Activated naive CD4-positive, alpha-beta T cell treated with anti-CD3 and anti-CD28 coated beads, Interleukin-2, amount 50 U/mL, for 16 hours (primary cell): ENCODE data around the gene GTF2H4.
"Not testable (repeated sequence)": the region's sequence is repeated elsewhere in the genome, so short reads cannot be mapped to it uniquely, and the experiment has no call there.

Experiments
- DNase-seq: peaks from one replicate; pipeline ENCODE4 v3.0.0-alpha.2; 2020

The GTF2H4 gene

GRCh38 chr6:30895343-30895742, 12.7 kb upstream of the GTF2H4 start:
- no peak for DNase-seq

- DNase-seq, result no peak
These were observed 11.5 kb upstream of the GTF2H4 start for GRCh38 chr6:30896541-30896940.

DNA sequence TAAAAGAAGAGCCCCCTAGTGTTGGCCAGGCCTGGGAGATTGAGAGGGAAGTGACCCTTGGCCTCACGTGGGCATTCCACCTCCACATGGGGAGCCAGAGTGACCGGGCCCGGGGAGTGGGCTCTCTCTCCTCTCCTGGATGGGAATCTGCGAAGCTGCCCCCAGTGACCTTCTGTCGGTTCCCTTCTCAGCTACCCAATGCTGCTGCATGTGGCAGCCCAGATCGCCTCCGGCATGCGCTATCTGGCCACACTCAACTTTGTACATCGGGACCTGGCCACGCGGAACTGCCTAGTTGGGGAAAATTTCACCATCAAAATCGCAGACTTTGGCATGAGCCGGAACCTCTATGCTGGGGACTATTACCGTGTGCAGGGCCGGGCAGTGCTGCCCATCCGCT, 10.1 kb upstream of the GTF2H4 start:
- no peak for DNase-seq

GRCh38 chr6:30898750-30899360, 9.2 kb upstream of the GTF2H4 start:
- DNase-seq, result no peak

DNA sequence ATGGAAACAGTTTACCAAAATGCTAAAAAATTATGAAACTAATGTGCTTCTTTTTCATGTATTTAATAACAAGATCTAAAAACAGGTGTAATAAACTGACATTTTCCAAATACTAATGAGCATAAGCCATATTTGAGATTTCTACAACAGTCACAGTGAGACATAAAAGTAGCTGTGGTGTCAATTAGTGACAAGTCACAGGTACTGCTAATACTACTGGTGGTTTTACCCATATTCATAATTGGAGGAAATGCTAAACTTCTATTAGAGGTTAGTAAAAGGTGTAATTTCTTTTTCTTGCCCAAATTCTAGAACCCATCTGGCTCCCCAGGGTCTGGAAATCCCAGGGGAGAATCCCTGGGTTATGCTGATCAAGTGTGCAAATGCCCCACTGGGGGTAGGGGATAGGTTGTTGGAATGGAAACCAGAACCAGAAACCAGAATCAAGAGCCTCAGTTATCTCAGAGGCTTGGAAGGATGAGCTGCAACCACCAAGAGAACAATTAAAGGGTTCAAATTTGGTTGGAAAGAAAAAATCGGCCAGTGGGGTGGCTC, 7.1 kb upstream of the GTF2H4 start:
- DNase-seq, result no peak

DNA sequence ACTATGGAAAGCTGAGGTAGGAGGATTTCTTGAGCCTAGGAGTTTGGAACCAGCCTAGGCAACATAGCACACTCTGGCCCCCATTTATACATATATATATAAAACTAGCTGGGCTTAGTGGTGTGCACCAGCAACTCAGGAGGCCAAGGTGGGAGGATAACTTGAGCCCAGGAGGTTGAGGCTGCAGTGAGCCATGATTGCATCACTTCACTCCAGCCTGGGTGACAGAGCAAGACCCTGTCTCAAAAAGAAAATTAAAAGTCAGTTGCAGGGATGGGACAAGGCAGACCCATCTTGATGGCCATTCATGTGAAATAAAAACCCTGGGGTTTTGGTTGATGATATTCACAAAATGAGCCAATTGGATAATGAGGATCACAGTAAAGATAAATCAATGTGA, 6.6 kb upstream of the GTF2H4 start:
- DNase-seq, result no peak

DNA sequence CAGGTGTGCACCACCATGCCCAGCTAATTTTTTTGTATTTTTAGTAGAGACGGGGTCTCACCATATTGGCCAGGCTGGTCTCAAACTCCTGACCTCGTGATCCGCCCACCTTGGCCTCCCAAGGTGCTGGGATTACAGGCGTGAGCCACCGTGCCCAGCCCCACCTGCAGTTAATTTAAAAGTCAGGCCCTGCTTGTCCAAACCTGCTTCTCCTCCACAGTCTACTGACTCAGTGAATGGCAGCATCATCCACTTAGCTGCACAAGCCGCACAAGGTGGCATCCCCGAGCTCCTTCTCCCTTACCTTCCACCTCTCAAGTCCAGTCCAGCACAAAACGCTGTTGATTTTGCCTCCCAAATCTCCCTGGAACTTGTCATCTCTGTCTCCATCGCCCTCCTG, 5.8 kb upstream of the GTF2H4 start:
- not testable (repeated sequence) for DNase-seq

DNA sequence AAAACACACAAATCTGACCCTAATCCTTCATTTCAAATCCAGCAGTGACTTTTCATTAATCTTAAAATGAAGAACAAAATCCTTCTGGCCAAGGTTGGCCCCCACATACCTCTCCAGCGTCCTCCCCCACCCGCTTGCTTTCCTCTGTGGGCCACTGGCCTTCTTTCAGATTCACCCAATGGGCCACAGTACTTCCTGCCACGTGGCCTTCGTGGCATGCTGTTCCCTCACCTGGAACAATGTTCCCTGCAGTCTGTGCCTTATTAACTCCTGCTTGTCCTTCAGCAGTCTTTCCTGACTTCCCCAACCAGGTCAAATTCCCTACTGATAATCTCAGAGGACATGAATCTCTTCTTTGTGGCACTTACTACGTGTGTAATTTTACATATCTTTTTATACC, 5.3 kb upstream of the GTF2H4 start:
- no peak for DNase-seq

GRCh38 chr6:30903236-30903635, 4.8 kb upstream of the GTF2H4 start:
- no peak for DNase-seq

DNA sequence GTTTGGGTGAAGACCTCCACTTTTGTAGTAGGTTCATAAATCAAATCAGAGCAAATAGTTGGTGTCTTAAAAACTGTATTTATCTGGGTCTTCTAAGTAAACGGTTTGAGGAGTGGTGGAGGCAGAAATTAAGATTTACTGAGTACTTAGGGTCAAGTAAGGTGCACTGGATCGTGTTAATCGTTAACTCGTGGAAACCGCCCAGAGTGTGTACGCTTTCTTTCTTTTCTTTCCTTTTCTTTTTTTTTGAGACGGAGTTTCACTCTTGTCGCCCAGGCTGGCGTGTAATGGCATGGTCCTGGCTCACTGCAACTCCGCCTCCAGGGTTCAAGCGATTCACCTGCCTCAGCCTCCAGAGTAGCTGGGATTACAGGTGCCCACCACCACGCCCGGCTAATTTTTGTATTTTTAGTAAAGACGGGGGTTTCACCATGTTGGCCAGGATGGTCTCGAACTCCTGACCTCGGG, 683 bp upstream of the GTF2H4 start:
- not testable (repeated sequence) for DNase-seq

DNA sequence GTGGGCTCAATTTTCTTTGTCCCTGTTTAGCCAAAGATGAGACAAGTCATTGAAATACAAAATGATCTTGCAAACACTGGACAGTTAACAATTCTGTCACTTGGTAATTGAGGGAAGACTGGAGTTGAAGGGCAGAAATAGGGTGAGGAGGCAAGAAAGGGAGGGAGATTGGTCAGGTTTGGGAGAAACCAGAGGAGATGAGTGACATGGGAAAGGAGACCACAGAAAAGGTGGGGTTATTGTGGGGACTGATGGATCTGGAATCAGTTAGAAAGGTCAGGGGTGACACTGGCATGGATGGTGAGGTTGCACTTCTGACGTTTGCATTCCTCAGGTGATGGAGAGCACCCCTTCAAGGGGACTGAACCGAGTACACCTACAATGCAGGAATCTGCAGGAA, 693 bp downstream of the GTF2H4 start:
- DNase-seq, result no peak

DNA sequence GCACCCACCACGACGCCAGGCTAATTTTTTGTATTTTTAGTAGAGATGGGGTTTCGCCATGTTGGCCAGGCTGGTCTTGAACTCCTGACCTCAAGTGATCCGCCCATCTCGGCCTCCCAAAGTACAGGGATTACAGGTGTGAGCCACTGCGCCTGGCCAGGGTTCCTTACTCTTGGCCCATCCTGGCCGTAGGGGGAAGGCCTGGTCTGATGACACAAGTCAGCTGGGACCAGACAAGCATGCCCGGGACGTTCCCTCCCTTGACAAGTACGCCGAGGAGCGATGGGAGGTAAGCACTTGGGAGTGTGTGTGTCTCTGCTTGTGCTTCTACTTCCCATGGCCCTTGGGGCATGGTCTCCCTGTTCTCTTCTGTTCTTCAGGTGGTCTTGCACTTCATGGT, 2.5 kb downstream of the GTF2H4 start:
- not testable (repeated sequence) for DNase-seq

DNA sequence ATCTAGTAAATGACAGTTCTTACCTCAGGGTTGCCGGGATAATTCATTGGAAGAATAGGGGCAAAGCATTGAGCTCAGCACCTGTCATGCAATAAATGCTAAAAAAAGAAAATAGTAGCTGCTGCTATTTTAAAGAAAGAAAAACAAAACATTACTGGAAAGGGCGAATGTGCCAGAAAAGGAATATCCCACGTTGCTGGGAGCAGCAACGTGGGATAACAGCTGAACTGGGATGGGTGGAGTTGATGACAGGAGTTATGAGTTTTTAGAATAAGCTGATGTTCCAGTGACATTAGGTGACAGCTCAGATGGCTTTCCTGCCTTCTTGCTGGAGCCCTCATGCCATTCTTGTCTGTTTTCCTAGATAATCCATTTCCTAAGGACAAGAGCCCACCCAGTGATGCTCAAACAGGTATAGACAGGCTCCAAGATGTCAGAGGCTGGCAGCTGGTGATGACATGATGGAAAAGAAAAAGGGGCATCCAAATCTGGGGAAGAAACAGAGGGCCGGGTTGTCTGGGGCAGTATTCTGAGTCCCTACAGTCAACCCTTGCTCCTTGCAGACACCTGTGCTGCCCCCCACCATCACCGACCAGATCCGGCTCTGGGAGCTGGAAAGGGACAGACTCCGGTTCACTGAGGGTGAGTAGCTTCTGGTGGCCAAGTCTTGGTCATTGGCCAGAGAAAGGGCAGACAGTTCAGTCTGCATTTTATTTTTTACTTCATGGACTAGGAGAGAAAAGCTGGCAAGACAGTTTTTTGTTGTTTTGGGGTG, 4.9 kb downstream of the GTF2H4 start:
- no peak for DNase-seq

GRCh38 chr6:30913721-30914075, 5.7 kb downstream of the GTF2H4 start:
- DNase-seq, result no peak

DNA sequence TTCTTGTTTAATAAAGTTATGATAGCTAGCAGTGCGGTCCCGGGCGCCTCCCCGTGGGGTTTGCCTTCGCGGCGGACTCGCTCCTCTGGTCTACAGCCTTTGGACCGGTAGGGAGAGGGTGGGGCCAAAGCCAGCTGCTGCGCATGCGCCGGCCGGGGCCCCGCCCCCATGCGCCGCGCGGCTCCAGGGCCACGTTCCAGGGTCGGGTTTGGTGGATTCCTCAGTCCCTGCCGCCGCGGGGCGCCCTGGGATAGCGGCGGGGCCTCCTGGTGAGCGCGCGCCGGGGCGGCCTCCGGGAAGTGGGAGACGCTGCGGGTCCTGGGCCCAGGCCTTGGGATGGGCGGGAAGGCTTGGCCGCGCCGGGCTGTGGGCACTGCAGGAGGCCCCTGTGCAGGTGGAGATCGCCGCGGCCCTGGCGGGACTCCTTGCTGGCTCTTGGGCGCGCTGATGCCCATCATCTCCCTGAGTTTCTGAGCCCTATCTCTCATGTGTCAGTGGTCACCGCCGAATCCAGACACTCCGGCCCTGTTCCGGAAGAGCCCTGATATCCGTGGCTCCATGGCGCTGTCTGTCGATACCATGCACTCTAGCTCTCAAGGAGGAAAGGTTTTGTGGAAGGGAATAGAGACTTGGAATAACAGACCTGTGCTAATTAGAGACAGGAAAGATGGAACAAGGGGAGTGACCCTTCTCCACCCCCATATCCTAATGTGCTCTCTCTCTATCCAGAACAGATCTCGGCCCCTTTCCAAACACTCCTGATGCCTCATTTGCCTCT, 6.3 kb downstream of the GTF2H4 start, which contains the start of gene VARS2:
Gene VARS2 (plus strand): TSS at position 163 of the 778 bp plus-strand sequence. CDS start 599 bp downstream, at position 762.
- DNase-seq, result peak; percentile 82

- DNase-seq, result no peak
These were observed 7.0 kb downstream of the GTF2H4 start for GRCh38 chr6:30914854-30915590.

DNA sequence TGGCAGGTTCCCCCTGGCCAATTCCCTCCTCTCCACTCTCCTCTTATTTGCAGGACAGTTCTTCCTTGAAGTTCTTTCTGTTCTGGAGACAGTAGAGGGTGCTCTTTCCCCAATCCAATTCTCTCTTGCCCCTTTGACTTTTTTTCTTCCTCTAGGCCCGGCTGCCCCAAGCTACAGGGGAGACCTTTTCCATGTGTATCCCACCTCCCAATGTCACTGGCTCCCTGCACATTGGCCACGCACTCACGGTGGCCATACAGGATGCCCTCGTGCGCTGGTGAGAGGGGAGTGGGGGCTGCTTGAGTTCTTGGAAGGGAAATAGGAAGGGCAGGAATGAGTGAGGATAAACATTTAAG, 7.6 kb downstream of the GTF2H4 start:
- DNase-seq, result no peak

- no peak for DNase-seq
These were observed 9.0 kb downstream of the GTF2H4 start for GRCh38 chr6:30917041-30917440.

GRCh38 chr6:30917487-30917886, 9.5 kb downstream of the GTF2H4 start:
- no peak for DNase-seq

GRCh38 chr6:30918670-30919069, 10.7 kb downstream of the GTF2H4 start:
- DNase-seq, result no peak

DNA sequence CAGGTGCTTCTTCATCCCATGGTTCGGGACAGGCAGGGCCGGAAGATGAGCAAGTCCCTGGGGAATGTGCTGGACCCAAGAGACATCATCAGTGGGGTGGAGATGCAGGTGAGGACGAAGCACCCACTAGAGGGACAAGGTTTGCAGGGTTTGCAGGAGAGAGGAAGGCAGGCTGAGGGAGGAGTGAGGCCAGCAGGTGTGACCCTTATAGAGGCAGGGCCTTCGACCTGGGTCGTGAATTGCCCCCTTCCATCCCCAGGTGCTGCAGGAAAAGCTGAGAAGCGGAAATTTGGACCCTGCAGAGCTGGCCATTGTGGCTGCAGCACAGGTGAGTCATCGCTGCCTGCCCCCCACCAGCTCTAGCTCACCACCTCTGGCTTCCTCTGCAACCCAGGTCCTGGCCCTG, 14.4 kb downstream of the GTF2H4 start:
- no peak for DNase-seq

DNA sequence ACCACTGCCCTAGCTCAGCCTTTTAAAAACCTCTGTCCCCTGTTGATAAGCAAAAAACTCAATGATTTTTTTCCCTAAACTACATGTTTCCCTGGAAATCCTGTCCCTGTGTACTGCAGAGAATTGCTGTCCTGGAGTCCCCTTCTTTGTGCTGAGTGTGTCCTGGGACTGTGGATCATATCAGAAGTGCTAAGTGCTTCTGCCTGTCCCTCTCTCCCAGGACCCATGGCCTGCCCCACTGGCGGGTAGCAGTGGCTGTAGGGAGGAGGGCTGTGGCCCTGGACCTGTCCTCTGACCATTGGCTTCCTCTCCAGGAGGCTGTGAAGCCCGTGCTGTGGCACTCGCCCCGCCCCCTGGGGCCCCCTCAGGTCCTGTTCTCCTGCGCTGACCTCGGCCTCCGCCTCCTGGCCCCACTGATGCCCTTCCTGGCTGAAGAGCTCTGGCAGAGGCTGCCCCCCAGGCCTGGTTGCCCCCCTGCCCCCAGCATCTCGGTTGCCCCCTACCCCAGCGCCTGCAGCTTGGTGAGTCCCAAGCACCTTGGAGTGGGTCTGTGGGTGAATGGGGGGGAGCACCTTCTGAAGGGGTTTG, 16.1 kb downstream of the GTF2H4 start:
- not testable (repeated sequence) for DNase-seq
